ENCODE results near the gene GALNT14.

GALNT14 gene

DNA sequence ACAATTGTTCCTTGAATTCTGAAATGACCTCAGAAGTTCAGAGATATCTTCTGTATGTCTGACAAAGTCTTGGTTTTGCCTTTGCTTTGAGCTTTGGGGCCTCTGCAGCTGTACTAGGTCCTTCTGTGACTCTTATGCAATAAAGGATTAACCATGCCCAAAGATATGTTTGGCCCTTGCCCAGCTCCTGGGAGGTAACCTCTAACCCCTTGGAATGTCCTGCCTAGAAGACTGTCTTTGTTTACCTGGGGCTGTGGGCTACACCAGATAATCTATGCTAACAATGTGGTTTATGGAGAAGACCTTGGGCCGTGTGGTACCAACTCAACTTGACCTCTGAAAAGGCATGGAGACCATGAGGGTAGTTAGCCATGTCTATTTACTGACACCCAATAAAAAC lies 190.1 kb downstream of the GALNT14 start:
- TF ChIP-seq, protein P1, sequence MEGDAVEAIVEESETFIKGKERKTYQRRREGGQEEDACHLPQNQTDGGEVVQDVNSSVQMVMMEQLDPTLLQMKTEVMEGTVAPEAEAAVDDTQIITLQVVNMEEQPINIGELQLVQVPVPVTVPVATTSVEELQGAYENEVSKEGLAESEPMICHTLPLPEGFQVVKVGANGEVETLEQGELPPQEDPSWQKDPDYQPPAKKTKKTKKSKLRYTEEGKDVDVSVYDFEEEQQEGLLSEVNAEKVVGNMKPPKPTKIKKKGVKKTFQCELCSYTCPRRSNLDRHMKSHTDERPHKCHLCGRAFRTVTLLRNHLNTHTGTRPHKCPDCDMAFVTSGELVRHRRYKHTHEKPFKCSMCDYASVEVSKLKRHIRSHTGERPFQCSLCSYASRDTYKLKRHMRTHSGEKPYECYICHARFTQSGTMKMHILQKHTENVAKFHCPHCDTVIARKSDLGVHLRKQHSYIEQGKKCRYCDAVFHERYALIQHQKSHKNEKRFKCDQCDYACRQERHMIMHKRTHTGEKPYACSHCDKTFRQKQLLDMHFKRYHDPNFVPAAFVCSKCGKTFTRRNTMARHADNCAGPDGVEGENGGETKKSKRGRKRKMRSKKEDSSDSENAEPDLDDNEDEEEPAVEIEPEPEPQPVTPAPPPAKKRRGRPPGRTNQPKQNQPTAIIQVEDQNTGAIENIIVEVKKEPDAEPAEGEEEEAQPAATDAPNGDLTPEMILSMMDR (IDR thresholded peaks at IDR 0.05; ENCODE audit: low read depth, low read length): no peak
- H3K4me3 ChIP-seq (ENCODE audit: low read depth, low read length): no peak overlapping the region

DNA sequence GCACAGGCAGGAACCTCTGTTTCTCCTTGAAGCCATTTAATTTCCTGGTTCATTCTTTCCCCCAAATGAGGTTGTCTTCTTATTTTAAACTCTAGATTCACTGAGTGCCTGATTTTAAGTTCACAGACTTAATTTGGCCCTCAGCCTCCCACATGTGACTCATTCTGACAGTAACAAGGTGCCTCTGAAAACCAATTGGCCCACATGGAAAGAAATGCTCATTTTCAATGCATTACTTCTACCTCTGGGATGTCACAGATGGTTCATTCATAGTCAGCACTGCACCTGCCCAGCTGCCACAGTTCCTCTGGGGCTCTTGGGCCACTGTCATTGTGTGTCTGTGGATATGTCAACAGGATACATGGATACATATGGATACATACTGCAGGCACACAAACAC lies 190.6 kb downstream of the GALNT14 start:
- TF ChIP-seq, protein P1 (IDR thresholded peaks at IDR 0.05; ENCODE audit: low read depth, low read length): no peak
- no peak overlapping the region for H3K4me3 ChIP-seq (ENCODE audit: low read depth, low read length)

DNA sequence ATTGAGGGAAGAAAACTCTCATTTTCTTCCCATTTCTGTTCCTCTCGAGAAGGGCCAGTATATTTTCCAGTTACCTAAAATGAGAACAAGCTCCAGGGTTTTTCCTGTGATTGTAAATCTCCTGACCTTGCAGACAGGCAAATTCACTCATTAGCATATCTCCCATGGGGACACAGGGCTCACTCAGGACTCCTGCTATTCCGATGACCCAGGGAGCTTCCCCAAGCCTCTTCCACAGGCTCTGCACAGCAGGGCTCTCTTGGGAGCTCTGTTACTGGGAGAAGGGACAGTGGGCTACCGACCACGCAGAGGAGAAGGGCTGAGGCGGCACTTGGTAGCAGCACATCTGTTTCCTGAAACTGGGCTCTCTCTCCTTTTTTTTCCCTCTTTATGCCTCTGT lies 195.8 kb downstream of the GALNT14 start:
- no peak overlapping the region for H3K4me3 ChIP-seq (ENCODE audit: low read depth, low read length)
- TF ChIP-seq, protein P1 (IDR thresholded peaks at IDR 0.05; ENCODE audit: low read depth, low read length): no peak

DNA sequence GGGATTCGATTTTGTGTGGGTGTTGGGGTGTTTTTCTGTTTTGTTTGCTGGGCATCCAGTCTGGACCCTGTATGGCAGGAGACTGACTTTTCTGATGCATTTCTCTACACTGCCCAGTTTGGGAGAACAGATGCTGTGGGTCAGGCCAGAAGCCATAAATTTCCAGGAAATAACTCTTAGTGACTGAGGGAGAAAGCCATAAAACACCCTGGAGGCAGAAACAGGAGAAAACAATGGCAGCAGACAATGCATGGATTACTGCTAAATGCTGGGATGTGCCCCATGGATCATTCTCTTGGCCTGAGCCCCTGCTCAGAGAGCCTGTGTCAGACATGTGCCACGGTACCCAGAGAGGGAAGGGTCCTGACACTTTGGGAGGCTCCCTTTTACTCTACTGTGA lies 197.4 kb downstream of the GALNT14 start:
- TF ChIP-seq, protein P1 (IDR thresholded peaks at IDR 0.05; ENCODE audit: low read depth, low read length): no peak

DNA sequence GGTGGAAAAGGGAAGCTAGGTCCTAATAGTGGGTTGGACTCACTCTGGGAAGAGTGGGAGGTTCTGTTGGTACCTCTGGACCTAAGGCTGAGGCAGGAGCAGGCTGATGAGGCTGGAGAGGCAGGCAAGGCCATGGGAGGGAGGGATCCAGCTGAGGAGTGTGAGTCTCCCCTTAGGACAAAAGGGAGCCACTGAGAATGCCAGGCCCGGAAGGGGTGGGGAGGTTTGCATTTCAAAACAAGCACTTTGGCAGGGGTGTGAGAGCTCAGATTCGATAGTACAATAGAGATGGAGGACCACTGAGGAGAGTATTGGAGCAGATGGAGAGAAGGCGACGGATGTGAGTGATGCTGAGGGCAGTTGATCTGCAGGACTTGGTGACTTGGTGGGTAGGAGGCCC lies 198.9 kb downstream of the GALNT14 start:
- TF ChIP-seq, protein P1 (IDR thresholded peaks at IDR 0.05; ENCODE audit: low read depth, low read length): no peak
- no peak overlapping the region for H3K4me3 ChIP-seq (ENCODE audit: low read depth, low read length)

More for the DNA sequence above, 197.4 kb downstream of the GALNT14 start:
- H3K4me3 ChIP-seq (ENCODE audit: low read depth, low read length): no peak overlapping the region

DNA sequence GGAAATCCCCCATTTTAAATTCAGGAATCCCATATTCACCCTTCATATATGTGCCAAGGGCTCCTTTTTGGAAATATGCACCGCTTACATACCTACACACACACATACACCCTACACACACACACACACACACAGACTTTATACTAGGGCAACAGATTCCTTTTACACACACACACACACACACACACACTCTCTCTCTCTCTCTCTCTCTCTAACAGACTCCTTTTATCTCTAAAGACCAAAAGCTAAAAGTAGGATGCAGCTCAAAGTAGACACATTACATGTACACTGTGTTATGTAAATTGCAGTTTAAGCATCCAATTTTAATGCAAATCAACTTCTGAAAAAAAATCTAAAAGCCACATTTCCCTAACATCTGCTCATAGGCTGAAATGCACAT lies 200.0 kb downstream of the GALNT14 start:
- no peak overlapping the region for H3K4me3 ChIP-seq (ENCODE audit: low read depth, low read length)
- TF ChIP-seq, protein P1 (IDR thresholded peaks at IDR 0.05; ENCODE audit: low read depth, low read length): no peak

DNA sequence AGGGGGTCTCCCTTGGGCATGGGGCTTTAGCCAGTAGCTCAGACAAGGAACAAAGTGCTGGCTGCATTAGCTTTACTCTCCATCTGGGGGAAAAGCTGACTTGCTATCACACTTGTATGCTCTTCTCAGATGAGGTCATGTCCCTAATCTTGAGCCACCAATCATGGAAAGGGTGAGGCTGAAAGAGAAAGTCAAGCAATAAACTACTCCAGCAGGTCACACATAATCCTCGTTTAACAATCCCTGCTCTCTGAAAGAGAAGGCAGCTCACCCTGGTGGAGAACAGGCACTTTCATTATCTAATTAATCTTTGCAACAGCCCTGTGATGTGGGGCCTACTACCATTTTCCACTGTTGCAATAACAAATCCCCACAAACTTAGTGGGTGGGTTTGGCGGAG lies 201.3 kb downstream of the GALNT14 start:
- TF ChIP-seq, protein P1 (IDR thresholded peaks at IDR 0.05; ENCODE audit: low read depth, low read length): no peak
- no peak overlapping the region for H3K4me3 ChIP-seq (ENCODE audit: low read depth, low read length)

All from WI38 (cell line).